AG09319 (cell line): ENCODE data around the gene A3GALT2.

ENCODE experiments used
- DNase-seq: peaks from one replicate; pipeline ENCODE4 v3.0.0-alpha.2; 2010; ENCODE audit warnings: low read depth; ENCODE audit errors: extremely low read depth
- TF ChIP-seq, protein P1 (sequence below): IDR thresholded peaks from 2 replicates; pipeline ENCODE4 v1.5.1; 2011; ENCODE audit warnings: low read depth, mild to moderate bottlenecking, inconsistent platforms, low read length, moderate library complexity

A3GALT2 gene

DNA sequence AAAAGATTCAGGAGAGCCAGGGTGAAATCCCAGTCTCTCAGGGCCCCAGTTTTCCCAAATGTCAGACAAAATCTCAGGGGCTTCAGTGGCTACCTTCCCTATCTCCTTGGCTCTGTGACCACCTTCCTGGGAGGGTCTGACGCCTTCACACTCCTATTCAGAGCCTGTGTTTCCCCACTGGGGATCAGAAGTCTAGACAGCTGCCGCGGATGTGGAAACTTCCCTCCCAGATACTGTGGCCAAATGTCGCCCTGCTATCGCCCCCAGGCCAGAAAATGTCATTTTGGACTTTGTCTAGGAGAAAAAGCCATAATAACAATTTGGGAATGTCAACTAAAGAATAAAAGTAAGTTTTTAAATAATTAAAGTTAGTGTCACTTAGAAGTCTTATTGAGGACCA lies 15.9 kb downstream of the A3GALT2 start:
- no peak for DNase-seq
- TF ChIP-seq, protein P1, sequence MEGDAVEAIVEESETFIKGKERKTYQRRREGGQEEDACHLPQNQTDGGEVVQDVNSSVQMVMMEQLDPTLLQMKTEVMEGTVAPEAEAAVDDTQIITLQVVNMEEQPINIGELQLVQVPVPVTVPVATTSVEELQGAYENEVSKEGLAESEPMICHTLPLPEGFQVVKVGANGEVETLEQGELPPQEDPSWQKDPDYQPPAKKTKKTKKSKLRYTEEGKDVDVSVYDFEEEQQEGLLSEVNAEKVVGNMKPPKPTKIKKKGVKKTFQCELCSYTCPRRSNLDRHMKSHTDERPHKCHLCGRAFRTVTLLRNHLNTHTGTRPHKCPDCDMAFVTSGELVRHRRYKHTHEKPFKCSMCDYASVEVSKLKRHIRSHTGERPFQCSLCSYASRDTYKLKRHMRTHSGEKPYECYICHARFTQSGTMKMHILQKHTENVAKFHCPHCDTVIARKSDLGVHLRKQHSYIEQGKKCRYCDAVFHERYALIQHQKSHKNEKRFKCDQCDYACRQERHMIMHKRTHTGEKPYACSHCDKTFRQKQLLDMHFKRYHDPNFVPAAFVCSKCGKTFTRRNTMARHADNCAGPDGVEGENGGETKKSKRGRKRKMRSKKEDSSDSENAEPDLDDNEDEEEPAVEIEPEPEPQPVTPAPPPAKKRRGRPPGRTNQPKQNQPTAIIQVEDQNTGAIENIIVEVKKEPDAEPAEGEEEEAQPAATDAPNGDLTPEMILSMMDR: no peak

DNA sequence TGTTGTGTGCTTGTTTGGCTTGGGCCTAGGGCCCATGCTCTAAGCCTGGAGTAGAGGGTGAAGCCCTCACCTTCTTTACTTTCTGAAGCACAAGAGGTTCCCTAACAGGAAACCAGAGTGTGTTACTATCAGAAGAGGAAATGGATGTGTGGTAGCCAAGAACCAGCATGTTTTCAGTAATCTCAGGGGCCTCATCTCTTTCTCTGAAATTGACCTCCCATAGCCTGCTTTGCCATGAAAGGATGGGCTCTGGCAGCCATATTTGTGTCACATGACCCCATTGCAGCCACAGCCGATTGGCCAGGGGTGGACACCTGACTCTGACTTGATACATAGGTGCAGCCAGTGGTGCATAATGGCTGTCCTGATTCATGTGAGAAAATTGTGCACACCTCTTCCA lies 18.6 kb downstream of the A3GALT2 start:
- TF ChIP-seq, protein P1: no peak
- no peak for DNase-seq

DNA sequence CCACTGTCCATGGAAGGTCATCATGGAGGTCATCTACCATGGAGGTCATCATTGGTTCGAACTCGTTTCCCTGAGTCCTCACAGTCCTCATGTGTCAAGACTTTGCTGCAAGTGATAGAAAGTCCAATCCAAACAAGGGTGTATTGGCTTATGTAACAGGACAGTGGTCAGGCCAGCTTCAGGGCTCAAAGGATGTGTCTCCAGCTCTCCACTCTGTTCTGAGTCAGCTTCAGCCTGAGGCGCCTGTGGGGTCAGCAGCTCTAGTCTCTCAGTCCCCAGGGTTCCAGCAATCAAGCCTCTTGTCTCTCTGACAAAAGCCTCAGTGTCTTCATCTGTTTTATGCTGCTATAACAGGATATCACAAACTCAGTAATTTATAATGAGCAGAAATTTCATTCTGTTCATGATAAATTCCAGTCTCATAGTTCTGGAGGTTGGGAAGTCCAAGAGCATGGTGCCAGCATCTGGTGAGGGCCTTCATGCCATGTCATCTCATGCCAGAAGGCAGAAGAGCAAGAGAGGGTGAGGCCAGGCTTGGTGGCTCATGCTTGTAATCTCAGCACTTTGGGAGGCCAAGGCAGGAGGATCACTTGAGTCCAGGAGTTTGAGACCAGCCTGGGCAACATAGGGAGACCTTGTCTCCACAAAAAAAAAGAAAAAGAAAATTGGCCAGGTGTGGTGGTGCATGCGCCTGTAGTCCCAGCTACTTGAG lies 19.5 kb downstream of the A3GALT2 start:
- TF ChIP-seq, protein P1: no peak
- no peak for DNase-seq

DNA sequence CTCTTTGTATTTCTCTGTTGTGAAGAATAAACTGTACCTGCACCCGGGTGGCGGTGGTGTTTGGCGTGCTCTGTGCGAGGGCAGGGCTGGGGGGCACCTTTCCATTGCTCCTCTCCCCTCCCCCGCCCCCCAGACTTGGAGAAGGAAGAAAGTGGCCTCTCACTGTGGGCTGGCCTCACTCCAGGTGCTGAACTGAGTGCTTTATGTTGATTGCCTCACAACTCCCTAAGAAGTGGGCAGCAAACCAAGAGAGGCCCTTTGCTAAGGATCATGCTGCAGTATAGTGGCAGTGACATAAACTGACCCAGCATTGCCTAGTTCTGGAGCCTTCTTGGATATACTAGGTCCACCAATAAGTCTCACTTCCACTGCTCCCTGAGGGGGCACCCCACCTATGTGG lies 20.2 kb downstream of the A3GALT2 start:
- DNase-seq: peak; percentile 62
- TF ChIP-seq, protein P1: no peak

DNA sequence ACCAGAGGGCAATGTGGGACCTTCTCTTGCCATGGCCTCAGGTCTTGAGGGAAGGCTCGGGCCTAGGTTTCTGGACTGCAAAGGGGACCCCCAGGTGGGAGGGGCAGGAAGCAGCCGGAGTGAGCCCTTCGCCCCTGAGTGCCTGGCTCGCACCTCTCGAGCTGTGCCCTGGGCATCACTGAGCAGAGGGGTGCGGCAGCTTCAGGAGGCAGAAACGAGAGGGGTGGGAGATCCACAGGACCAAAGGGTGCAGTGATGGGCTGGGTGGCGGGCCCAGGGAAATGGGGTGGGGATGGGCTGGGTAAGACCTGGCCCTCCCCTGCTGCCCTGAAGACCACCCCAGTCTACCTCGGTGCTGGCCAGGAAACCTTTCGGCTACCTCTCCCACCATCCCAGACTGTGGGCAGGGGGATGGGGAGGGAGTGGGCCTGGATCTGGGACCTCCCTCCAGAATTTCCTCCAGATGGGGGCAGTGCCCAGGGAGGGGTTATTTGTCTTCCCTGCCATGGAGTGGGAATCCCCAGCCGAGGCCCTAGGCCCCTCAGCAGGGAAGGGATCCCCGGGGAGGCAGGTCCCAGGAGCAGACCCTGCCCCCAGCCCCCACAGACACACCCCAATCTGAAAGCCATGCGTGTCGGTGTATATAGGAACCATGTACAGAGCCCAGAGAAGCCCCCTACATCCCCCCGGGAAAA lies 21.3 kb downstream of the A3GALT2 start:
- DNase-seq: no peak
- TF ChIP-seq, protein P1: no peak

DNA sequence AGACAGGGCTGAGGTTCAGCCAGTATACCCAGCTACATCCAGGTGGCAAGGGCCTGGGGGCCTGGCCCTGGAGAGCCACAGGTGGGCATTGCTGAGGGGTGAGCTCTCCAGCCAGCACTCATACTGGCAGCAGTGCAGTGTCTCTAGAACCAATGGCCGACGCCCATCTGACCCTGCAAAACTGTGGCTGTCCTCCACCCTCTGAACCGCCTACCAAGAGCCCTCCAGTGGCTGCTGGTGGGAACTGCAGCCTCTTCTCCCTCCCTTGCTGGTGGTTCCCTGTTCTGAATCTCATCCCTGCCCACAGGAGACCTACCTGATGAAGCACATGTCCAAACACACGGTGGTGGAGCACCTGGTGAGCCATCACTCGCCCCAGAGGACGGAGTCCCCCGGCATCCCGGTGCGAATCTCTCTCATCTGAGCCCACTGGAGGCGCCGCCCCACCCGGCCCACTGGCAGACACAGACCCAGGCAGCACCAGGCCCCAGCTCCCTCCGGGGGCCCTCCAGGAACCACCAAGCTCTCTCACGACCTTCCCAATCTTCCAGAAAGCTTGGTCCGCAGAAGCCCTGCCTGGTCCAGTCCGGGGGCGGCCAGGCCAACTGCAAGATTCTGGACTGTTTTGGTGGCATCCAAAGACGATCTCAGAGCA lies 22.1 kb downstream of the A3GALT2 start:
- DNase-seq: peak; percentile 27
- TF ChIP-seq, protein P1: peak; percentile 96
